NCI-H1417 (cell line): ENCODE data around the gene IFNL3.
"Not testable (repeated sequence)": the region's sequence is repeated elsewhere in the genome, so short reads cannot be mapped to it uniquely, and the experiment has no call there.

ENCODE experiments used
- DNase-seq, 3 experiments: peaks; one replicate each; lab custom pipeline; 2025; lab: John Stamatoyannopoulos, UW

Gene IFNL3

GRCh38 chr19:39253374-39254149 lies 8.8 kb upstream of the IFNL3 start:
- no peak for DNase-seq

- peak in 1 of 3 experiments; percentile 16 for DNase-seq
These were observed 7.7 kb upstream of the IFNL3 start for GRCh38 chr19:39252458-39252857.

GRCh38 chr19:39251846-39252245 lies 7.0 kb upstream of the IFNL3 start:
- DNase-seq: no peak

DNA sequence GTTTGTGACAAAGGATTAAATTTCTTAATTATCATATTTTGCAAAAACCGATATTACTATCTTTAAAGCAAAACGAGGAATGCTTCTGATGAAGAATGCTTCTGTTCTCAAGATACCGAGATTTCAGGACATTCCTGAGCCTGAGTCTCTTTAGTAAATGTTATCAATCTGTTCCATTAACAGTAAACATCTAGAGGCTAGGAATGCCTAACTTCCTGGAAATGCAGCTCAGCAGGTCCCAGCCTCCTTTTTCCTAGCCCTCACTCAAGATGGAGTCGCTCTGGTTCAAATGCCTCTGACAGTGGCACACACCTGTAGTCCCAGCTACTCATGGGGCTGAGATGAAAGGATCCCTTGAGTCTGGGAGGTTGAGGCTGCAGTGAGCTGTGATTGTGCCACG lies 6.3 kb upstream of the IFNL3 start:
- no peak for DNase-seq

- DNase-seq: no peak
These were observed 4.0 kb upstream of the IFNL3 start, which contains the start of gene IFNL4 for GRCh38 chr19:39248806-39249205. Gene IFNL4 (minus strand): TSS chr19:39248856.

DNA sequence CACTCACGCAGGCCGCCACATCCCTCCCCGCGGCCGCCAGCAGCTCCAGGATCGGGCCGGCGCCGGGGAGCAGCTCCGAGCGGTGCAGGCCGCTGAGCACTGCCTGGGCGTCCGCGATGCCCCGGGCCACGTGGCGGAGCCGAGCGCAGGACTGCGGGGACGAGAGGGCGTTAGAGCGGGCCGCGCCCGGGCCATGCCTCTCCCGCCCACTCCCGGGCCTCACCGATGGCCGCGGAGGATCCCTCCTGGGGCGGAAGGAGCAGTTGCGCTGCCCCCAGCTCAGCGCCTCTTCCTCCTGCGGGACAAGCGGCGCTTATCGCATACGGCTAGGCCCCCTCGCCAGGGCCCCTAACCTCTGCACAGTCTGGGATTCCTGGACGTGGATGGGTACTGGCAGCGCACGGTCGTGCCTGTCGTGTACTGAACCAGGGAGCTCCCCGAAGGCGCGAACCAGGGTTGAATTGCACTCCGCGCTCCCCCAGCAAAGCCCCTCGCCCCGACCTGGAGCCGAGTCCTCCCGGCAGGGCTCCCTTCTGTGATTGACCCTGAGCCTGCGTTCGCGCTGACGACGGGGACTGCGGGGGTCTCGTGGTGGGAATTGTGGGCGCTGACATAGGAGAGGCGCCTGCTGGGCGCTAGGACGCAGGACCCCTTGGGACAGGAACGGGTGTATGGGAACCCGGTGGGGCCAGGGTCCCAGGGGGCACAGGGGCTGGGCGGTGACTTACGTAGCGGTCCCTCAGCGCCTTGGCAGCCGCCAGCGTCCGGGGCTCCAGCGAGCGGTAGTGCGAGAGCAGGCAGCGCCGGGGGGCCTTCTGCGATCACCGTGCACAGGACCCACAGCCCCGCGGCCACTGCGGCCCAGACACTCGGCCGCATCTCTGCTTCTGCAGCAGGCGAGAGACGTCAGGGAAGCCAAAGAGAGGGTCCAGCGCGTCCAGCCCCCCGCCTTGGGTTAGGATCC lies 3.2 kb upstream of the IFNL3 start:
- DNase-seq: no peak

GRCh38 chr19:39246951-39247669 lies 2.3 kb upstream of the IFNL3 start:
- DNase-seq: peak; percentile 5 to 74 (median 58)

DNA sequence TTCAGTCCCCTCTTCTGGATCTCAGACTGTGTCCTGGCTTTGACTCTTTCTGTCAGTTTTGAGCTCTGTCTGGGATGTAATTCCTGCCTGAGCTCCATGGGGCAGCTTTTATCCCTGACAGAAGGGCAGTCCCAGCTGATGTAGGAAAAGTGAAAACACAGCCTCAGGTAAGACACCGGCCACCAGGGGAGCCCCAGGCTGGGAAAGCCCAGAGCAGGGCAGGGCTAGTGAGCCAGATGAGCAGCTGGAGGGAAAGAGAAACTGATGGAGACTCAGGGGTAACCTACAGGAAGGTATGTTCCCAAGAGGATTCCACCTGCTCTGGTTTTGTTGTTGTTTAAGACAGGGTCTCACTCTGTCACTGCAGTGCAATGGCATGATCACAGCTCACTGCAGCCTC lies 360 bp upstream of the IFNL3 start:
- DNase-seq: not testable (repeated sequence)

GRCh38 chr19:39243741-39244140 lies 1.1 kb downstream of the IFNL3 start:
- not testable (repeated sequence) for DNase-seq

DNA sequence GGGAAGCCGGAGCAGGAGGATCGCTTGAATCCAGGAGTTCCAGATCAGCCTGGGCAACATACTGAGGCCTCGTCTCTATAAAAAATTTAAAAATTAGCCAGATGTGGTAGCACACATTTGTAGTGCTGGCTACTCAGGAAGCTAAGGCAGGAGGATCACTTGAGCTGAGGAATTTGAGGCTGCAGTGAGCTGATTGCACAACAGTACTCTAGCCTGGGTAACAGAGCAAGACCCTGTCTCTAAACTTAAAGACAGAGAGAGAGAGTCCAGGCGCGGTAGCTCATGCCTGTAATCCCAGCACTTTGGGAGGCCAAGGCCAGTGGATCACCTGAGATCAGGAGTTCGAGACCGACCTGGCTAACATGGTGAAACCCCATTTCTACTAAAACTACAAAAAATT lies 4.4 kb downstream of the IFNL3 start:
- no peak for DNase-seq

DNA sequence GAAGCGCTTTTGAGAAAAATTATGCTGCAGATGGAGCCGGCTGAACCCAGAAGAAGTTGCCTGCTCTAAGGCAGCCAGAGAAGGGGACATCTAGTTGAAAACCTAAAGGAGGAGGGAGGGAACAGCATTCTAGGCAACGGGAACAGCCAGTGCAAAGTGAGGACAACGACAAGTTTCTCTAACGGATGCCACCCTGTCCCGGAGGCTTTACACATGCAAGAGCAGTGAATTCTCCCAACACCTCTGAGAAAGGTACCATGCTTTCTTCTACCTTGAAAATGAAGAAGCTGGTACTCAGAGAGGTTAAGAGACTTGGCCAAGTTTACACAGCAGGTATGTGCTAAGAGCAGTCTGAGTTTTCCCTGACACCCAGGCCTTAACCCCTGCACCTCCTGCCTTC lies 5.9 kb downstream of the IFNL3 start:
- no peak for DNase-seq

GRCh38 chr19:39238209-39238608 lies 6.6 kb downstream of the IFNL3 start:
- no peak for DNase-seq

- DNase-seq: peak in 2 of 3 experiments; percentile 7 to 26
These were observed 7.3 kb downstream of the IFNL3 start for GRCh38 chr19:39237200-39238184.

DNA sequence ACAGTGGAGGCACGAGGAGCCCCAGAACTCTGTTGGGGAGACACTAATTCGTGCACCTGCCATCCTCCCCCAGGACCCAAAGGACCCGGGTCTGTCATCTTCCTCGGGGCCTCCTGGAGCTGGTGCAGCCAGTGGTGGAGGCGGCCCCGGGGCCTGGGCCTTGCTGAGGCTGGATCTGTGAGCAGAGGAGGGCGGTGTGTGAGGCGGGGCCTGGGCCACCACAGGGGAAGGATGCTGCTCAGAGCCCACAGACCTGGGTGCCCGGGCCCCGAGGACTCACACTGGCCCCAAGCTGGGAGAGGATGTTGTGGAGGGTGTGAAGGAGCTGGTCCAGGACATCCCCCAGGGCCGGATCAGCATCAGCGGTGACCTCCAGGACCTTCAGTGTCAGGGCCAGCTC lies 8.3 kb downstream of the IFNL3 start:
- DNase-seq: no peak

- DNase-seq: no peak
These were observed 12.1 kb downstream of the IFNL3 start for GRCh38 chr19:39232708-39233107.

DNA sequence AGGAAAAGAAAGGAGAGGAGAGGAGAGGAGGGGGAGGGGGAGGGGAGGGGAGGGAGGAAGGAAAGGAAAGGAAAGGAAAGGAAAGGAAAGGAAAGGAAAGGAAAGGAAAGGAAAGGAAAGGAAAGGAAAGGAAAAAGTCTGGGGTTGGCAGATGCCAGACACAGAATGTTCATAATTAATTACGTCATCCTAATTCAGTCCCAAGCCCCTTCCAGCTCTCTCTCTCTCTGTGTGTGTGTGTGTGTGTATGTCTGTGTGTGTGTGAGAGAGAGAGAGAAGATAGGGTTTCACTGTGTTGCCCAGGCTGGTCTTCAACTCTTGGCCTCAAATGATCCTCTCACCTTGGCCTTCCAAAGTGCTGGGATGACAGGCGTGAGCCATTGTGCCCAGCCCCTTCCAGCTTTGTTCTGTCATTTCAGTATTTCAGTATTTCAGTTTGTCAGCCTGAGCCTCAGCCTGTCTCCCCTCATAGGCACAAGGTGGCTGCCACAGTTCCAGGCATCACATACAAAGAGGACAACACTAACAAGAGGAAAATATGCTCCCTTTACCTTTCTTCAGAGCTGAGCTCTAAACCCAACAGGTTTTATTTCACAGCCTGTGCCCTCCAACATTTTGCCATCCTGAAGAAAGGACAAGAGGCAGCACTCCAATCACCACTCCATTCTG lies 14.6 kb downstream of the IFNL3 start:
- DNase-seq: no peak

DNA sequence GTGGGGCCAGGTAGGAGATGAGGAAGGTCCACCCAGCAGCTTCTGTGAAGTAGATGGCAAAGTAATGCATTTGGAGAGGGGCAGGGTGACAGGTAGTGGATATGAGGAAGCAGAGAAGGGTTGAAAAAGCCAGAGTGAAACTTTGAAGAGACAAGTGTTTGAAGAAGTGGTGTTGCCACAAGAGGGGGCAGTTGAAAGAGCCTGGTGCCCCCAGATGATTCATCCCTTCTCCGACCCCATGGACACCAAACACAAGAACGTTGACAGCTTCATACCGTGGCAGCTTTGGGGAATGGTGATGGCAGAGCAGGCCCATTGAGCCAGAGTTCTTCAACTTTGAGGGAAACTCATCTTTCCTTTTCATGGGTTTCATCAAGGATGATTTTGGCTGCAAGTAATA lies 19.9 kb downstream of the IFNL3 start:
- no peak for DNase-seq

DNA sequence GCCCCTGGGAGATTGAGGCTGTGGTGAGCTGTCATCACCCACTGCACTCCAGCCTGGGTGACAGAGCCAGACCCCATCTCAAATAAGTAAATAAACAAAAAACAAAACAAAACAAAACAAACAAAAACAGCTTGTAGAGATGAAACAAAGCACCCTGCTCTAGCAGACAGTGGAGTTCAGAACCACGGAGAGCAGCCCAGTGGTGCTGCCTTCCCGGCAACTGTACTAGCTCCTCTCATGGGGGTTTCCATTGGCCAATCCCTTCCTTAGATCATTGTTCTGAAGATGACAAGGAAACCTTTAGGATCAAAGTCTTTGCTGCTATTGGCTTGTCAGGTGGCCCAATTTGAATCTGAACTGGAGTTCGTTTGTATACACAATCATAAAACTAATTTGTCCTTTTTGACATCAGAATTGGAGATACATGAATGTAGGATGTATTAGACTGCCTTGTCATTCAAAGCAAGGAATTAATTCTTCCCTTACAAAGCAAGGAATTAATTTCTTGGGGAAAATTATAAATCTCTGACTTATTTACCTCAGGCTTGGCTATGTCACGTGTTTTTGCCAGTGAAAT lies 21.0 kb downstream of the IFNL3 start:
- no peak for DNase-seq

DNA sequence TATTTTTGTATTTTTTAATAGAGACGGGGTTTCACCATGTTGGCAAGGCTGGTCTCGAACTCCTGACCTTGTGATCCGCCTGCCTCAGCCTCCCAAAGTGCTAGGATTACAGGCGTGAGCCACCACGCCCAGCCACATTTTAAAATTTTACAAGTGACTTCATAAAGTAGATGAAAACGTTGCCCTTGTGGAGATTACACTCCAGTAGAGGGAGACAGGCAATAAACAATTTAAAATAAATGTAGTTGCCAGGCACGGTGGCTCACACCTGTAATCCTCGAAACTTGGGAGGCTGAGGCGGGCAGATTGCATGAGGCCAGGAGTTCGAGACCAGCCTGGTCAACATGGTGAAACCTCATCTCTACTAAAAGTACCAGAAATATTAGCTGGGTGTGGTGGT lies 25.7 kb downstream of the IFNL3 start:
- not testable (repeated sequence) for DNase-seq
